Non-pigmented ciliary epithelial cell (primary cell): ENCODE data around the gene ARHGAP30.
"Not testable (repeated sequence)": the region's sequence is repeated elsewhere in the genome, so short reads cannot be mapped to it uniquely, and the experiment has no call there.

Source experiments
- DNase-seq: peaks from one replicate; pipeline ENCODE4 v3.0.0-alpha.2; 2010; ENCODE audit warnings: low read depth

Gene ARHGAP30

GRCh38 chr1:161037661-161038522 lies 31.8 kb downstream of the ARHGAP30 start:
- DNase-seq, result no peak

GRCh38 chr1:161033751-161034150 lies 35.9 kb downstream of the ARHGAP30 start:
- DNase-seq, result no peak

GRCh38 chr1:161032409-161032808 lies 37.3 kb downstream of the ARHGAP30 start:
- no peak for DNase-seq

- DNase-seq, result no peak
These were observed 37.8 kb downstream of the ARHGAP30 start for GRCh38 chr1:161031874-161032273.

- DNase-seq, result not testable (repeated sequence)
These were observed 40.2 kb downstream of the ARHGAP30 start for GRCh38 chr1:161029466-161029865.

- not testable (repeated sequence) for DNase-seq
These were observed 42.7 kb downstream of the ARHGAP30 start for GRCh38 chr1:161026954-161027353.

GRCh38 chr1:161022432-161022831 lies 47.3 kb downstream of the ARHGAP30 start:
- DNase-seq, result not testable (repeated sequence)

- DNase-seq, result no peak
These were observed 47.7 kb downstream of the ARHGAP30 start for GRCh38 chr1:161021970-161022353.

GRCh38 chr1:161021165-161021969 lies 48.3 kb downstream of the ARHGAP30 start:
- no peak for DNase-seq

- no peak for DNase-seq
These were observed 49.1 kb downstream of the ARHGAP30 start, which contains the start of gene F11R for GRCh38 chr1:161020509-161021164. Gene F11R (minus strand): TSS chr1:161021152. CDS start chr1:161021073, 79 bp downstream.

- DNase-seq, result no peak
These were observed 49.8 kb downstream of the ARHGAP30 start for GRCh38 chr1:161019751-161020495.

GRCh38 chr1:161019111-161019660 lies 50.5 kb downstream of the ARHGAP30 start:
- not testable (repeated sequence) for DNase-seq

GRCh38 chr1:161018631-161018930 lies 51.1 kb downstream of the ARHGAP30 start:
- no peak for DNase-seq

- no peak for DNase-seq
These were observed 51.7 kb downstream of the ARHGAP30 start for GRCh38 chr1:161017756-161018630.

- DNase-seq, result not testable (repeated sequence)
These were observed 52.5 kb downstream of the ARHGAP30 start for GRCh38 chr1:161017181-161017580.

- DNase-seq, result not testable (repeated sequence)
These were observed 53.0 kb downstream of the ARHGAP30 start for GRCh38 chr1:161016683-161017082.

GRCh38 chr1:161013488-161014230 lies 56.0 kb downstream of the ARHGAP30 start:
- DNase-seq, result peak; percentile 52

- DNase-seq, result no peak
These were observed 56.6 kb downstream of the ARHGAP30 start for GRCh38 chr1:161013131-161013487.

- DNase-seq, result no peak
These were observed 57.3 kb downstream of the ARHGAP30 start for GRCh38 chr1:161012420-161012819.
